Stimulated activated naive CD8-positive, alpha-beta T cell treated with anti-CD3 and anti-CD28 coated beads, Interleukin-15, amount 100 ng/mL, for 72 hours (primary cell): ENCODE data around the gene ALDOB.

Experiments used
- ATAC-seq: fragments of 150-1000 bp; cut with Tn5 transposase; 2 replicates; pipeline ENCODE4 v1.10.0; 2021; ENCODE audit warnings: mild to moderate bottlenecking, moderate library complexity
- DNase-seq, 2 donors: peaks; one replicate each; pipeline ENCODE4 v3.0.0; 2021 to 2022
- H3K27ac Mint-ChIP-seq, 2 donors: one replicate each; pipeline ENCODE4 v1.8.0; 2022; ENCODE audit warnings: mild to moderate bottlenecking in 2 of 2, mixed read lengths in 2 of 2, moderate library complexity in 2 of 2
- H3K27me3 Mint-ChIP-seq: one replicate; pipeline ENCODE4 v1.8.0; 2022; ENCODE audit warnings: mixed read lengths
- H3K4me1 Mint-ChIP-seq: one replicate; pipeline ENCODE4 v1.8.0; 2022; ENCODE audit warnings: mild to moderate bottlenecking, mixed read lengths
- H3K4me3 Mint-ChIP-seq, 2 donors: one replicate each; pipeline ENCODE4 v1.8.0; 2022; ENCODE audit warnings: mild to moderate bottlenecking in 2 of 2, mixed read lengths in 2 of 2, moderate library complexity in 1 of 2
- H3K9me3 Mint-ChIP-seq, 2 donors: one replicate each; pipeline ENCODE4 v1.8.0; 2022; ENCODE audit warnings: mixed read lengths in 2 of 2

Gene ALDOB

GRCh38 chr9:101442736-101443135 lies 7.2 kb upstream of the ALDOB start:
- Mint-ChIP-seq H3K27ac (no peak overlapping the region), H3K9me3 (no peaks in the 10 kb centered on the region), H3K27me3 (peaks cover 68% of the 10 kb centered on the region), H3K4me3 (no peak overlapping the region), H3K4me1 (no peaks in the 10 kb centered on the region)
- no peak for DNase-seq
- no peak for ATAC-seq

- ATAC-seq: no peak
- Mint-ChIP-seq H3K9me3 (no peaks in the 10 kb centered on the region), H3K27ac (no peak overlapping the region), H3K4me1 (no peaks in the 10 kb centered on the region), H3K27me3 (peaks cover 72% of the 10 kb centered on the region), H3K4me3 (no peak overlapping the region)
- DNase-seq: no peak
Measured at GRCh38 chr9:101442318-101442717, 6.7 kb upstream of the ALDOB start.

GRCh38 chr9:101440714-101441230 lies 5.2 kb upstream of the ALDOB start:
- H3K4me3 Mint-ChIP-seq: no peak overlapping the region
- DNase-seq: no peak
- H3K27me3 Mint-ChIP-seq: peaks cover 67% of the 10 kb centered on the region
- H3K4me1 Mint-ChIP-seq: no peaks in the 10 kb centered on the region
- H3K27ac Mint-ChIP-seq: no peak overlapping the region
- H3K9me3 Mint-ChIP-seq: no peaks in the 10 kb centered on the region
- ATAC-seq: no peak

GRCh38 chr9:101438523-101438922 lies 2.9 kb upstream of the ALDOB start:
- no peak for ATAC-seq
- no peak for DNase-seq

GRCh38 chr9:101437806-101438232 lies 2.2 kb upstream of the ALDOB start:
- Mint-ChIP-seq H3K27me3 (peaks cover 54% of the 10 kb centered on the region), H3K9me3 (no peaks in the 10 kb centered on the region), H3K4me1 (no peaks in the 10 kb centered on the region), H3K4me3 (no peak overlapping the region), H3K27ac (no peak overlapping the region)
- DNase-seq (no peak), ATAC-seq (no peak)

More at GRCh38 chr9:101438523-101438922, 2.9 kb upstream of the ALDOB start:
- no peaks in the 10 kb centered on the region for H3K4me1 Mint-ChIP-seq
- H3K27ac Mint-ChIP-seq: no peak overlapping the region
- H3K27me3 Mint-ChIP-seq: peaks cover 61% of the 10 kb centered on the region
- H3K9me3 Mint-ChIP-seq: no peaks in the 10 kb centered on the region
- no peak overlapping the region for H3K4me3 Mint-ChIP-seq

GRCh38 chr9:101434998-101435397 lies 576 bp downstream of the ALDOB start:
- H3K27me3 Mint-ChIP-seq: peaks cover 38% of the 10 kb centered on the region
- no peak overlapping the region for H3K4me3 Mint-ChIP-seq
- no peaks in the 10 kb centered on the region for H3K4me1 Mint-ChIP-seq
- H3K9me3 Mint-ChIP-seq: no peaks in the 10 kb centered on the region
- H3K27ac Mint-ChIP-seq: no peak overlapping the region
- ATAC-seq (no peak), DNase-seq (no peak)

- H3K27ac Mint-ChIP-seq: no peak overlapping the region
- H3K27me3 Mint-ChIP-seq: peaks cover 36% of the 10 kb centered on the region
- H3K9me3 Mint-ChIP-seq: no peaks in the 10 kb centered on the region
- no peak overlapping the region for H3K4me3 Mint-ChIP-seq
- no peak for ATAC-seq
- no peak for DNase-seq
- H3K4me1 Mint-ChIP-seq: no peaks in the 10 kb centered on the region
Measured at GRCh38 chr9:101433229-101433628, 2.3 kb downstream of the ALDOB start.

- Mint-ChIP-seq H3K4me1 (no peaks in the 10 kb centered on the region), H3K4me3 (no peak overlapping the region), H3K27me3 (peaks cover 34% of the 10 kb centered on the region), H3K9me3 (no peaks in the 10 kb centered on the region), H3K27ac (no peak overlapping the region)
- ATAC-seq: no peak
- DNase-seq: no peak
Measured at GRCh38 chr9:101432740-101433139, 2.8 kb downstream of the ALDOB start.

GRCh38 chr9:101432171-101432570 lies 3.4 kb downstream of the ALDOB start:
- ATAC-seq: no peak
- Mint-ChIP-seq H3K4me3 (no peak overlapping the region), H3K4me1 (no peaks in the 10 kb centered on the region), H3K9me3 (no peaks in the 10 kb centered on the region), H3K27me3 (peaks cover 28% of the 10 kb centered on the region), H3K27ac (no peak overlapping the region)
- no peak for DNase-seq

GRCh38 chr9:101429736-101430135 lies 5.8 kb downstream of the ALDOB start:
- H3K4me1 Mint-ChIP-seq: no peaks in the 10 kb centered on the region
- peaks cover 12% of the 10 kb centered on the region for H3K27me3 Mint-ChIP-seq
- DNase-seq (no peak), ATAC-seq (no peak)
- no peak overlapping the region for H3K27ac Mint-ChIP-seq
- H3K9me3 Mint-ChIP-seq: peaks cover 0 to 4% of the 10 kb centered on the region in 2 donors
- no peak overlapping the region for H3K4me3 Mint-ChIP-seq

GRCh38 chr9:101428909-101429308 lies 6.7 kb downstream of the ALDOB start:
- H3K4me1 Mint-ChIP-seq: no peaks in the 10 kb centered on the region
- no peak overlapping the region for H3K27ac Mint-ChIP-seq
- no peak for DNase-seq
- no peak overlapping the region for H3K4me3 Mint-ChIP-seq
- peaks cover 0 to 9% of the 10 kb centered on the region in 2 donors for H3K9me3 Mint-ChIP-seq
- peaks cover 7% of the 10 kb centered on the region for H3K27me3 Mint-ChIP-seq
- ATAC-seq: no peak

- Mint-ChIP-seq H3K27ac (no peak overlapping the region), H3K4me3 (no peak overlapping the region)
- no peak for ATAC-seq
Measured at GRCh38 chr9:101427957-101428655, 7.5 kb downstream of the ALDOB start.

GRCh38 chr9:101427358-101427757 lies 8.2 kb downstream of the ALDOB start:
- Mint-ChIP-seq H3K4me1 (no peaks in the 10 kb centered on the region), H3K4me3 (no peak overlapping the region), H3K27me3 (peaks cover 7% of the 10 kb centered on the region), H3K9me3 (peaks cover 10 to 20% of the 10 kb centered on the region in 2 donors), H3K27ac (no peak overlapping the region)
- no peak for ATAC-seq
- DNase-seq: no peak

More at GRCh38 chr9:101427957-101428655, 7.5 kb downstream of the ALDOB start:
- Mint-ChIP-seq H3K9me3 (peaks cover 8 to 17% of the 10 kb centered on the region in 2 donors), H3K4me1 (no peaks in the 10 kb centered on the region), H3K27me3 (peaks cover 7% of the 10 kb centered on the region)
- no peak for DNase-seq

- H3K4me3 Mint-ChIP-seq: no peak overlapping the region
- no peaks in the 10 kb centered on the region for H3K4me1 Mint-ChIP-seq
- ATAC-seq (no peak), DNase-seq (no peak)
- peaks cover 30 to 40% of the 10 kb centered on the region in 2 donors for H3K9me3 Mint-ChIP-seq
- H3K27me3 Mint-ChIP-seq: no peaks in the 10 kb centered on the region
- H3K27ac Mint-ChIP-seq: no peak overlapping the region
Measured at GRCh38 chr9:101421653-101422065, 13.9 kb downstream of the ALDOB start.

- Mint-ChIP-seq H3K27me3 (no peaks in the 10 kb centered on the region), H3K9me3 (peaks cover 37 to 44% of the 10 kb centered on the region in 2 donors), H3K4me3 (no peak overlapping the region), H3K4me1 (no peaks in the 10 kb centered on the region), H3K27ac (no peak overlapping the region)
- ATAC-seq: no peak
- no peak for DNase-seq
Measured at GRCh38 chr9:101419863-101420262, 15.7 kb downstream of the ALDOB start.

- no peak overlapping the region for H3K27ac Mint-ChIP-seq
- ATAC-seq: no peak
- no peak for DNase-seq
- H3K9me3 Mint-ChIP-seq: peaks cover 46 to 47% of the 10 kb centered on the region in 2 donors
- no peaks in the 10 kb centered on the region for H3K4me1 Mint-ChIP-seq
- H3K27me3 Mint-ChIP-seq: no peaks in the 10 kb centered on the region
- no peak overlapping the region for H3K4me3 Mint-ChIP-seq
Measured at GRCh38 chr9:101418518-101419430, 16.8 kb downstream of the ALDOB start.
